Tibial nerve (tissue), 4 donors: ENCODE measurements around the gene KCNK4.

Experiments
- CTCF ChIP-seq, 5 experiments: fragments of 200-600 bp in 3 of 5; fragments of 450-650 bp in 2 of 5; sonication (generic) in 3 of 5; IDR thresholded peaks; one replicate each; pipeline ENCODE4 v1.5.1; 2016 to 2019; ENCODE audit warnings: antibody characterized with exemption in 5 of 5, mild to moderate bottlenecking in 3 of 5, moderate library complexity in 2 of 5
- EP300 ChIP-seq, 2 donors: sonication (generic); formaldehyde crosslinking; IDR thresholded peaks; one replicate each; pipeline ENCODE4 v1.6.1; 2017; ENCODE audit warnings: antibody characterized with exemption in 2 of 2, mild to moderate bottlenecking in 1 of 2
- POLR2A ChIP-seq, 2 donors: fragments of 450-650 bp; IDR thresholded peaks; one replicate each; pipeline ENCODE4 v1.6.1; 2017; ENCODE audit warnings: antibody characterized with exemption in 2 of 2, mild to moderate bottlenecking in 2 of 2, moderate library complexity in 2 of 2

- TF ChIP-seq CTCF (IDR thresholded peaks at IDR 0.05) (no peak), POLR2A (IDR thresholded peaks at IDR 0.05) (no peak), EP300 (IDR thresholded peaks at IDR 0.05) (no peak)
Measured at GRCh38 chr11:64341429-64341828, 50.3 kb downstream of the KCNK4 start.
